ENCODE measurements around the gene DNAJC1. TPM values are rescaled to one million over a fixed set of nuclear protein-coding genes. Genes with fewer than 3 reads are reported as not detected.
A peak's percentile ranks its signal among the peaks of the same experiment; 100 is the strongest.

DNAJC1 gene
- total RNA-seq, 1 experiment from 2014 or later = 51.6 TPM

- in situ Hi-C loops (cut with HindIII; ENCODE audit: low pct_unique_long_range_greater_than_20kb, low sequenced_read_pairs) = no loop called here
- no peak for DNase-seq (ENCODE audit: low read depth)
Measured at GRCh38 chr10:21975378-21975990, 28.0 kb downstream of the DNAJC1 start.

- in situ Hi-C loops (cut with HindIII; ENCODE audit: low pct_unique_long_range_greater_than_20kb, low sequenced_read_pairs) = no loop called here
- no peak for DNase-seq (ENCODE audit: low read depth)
Measured at GRCh38 chr10:21972584-21972983, 30.9 kb downstream of the DNAJC1 start.

- no peak for DNase-seq (ENCODE audit: low read depth)
- in situ Hi-C loops (cut with HindIII; ENCODE audit: low pct_unique_long_range_greater_than_20kb, low sequenced_read_pairs) = no loop called here
Measured at GRCh38 chr10:21969326-21970287, 33.9 kb downstream of the DNAJC1 start.

- DNase-seq (ENCODE audit: low read depth) = no peak
- in situ Hi-C loops (cut with HindIII; ENCODE audit: low pct_unique_long_range_greater_than_20kb, low sequenced_read_pairs) = no loop called here
Measured at GRCh38 chr10:21964983-21965665, 38.4 kb downstream of the DNAJC1 start.

- in situ Hi-C loops (cut with HindIII; ENCODE audit: low pct_unique_long_range_greater_than_20kb, low sequenced_read_pairs) = no loop called here
Measured at GRCh38 chr10:21962358-21962757, 41.2 kb downstream of the DNAJC1 start.

GRCh38 chr10:21961847-21962246 lies 41.7 kb downstream of the DNAJC1 start:
- in situ Hi-C loops (cut with HindIII; ENCODE audit: low pct_unique_long_range_greater_than_20kb, low sequenced_read_pairs) = no loop called here
- no peak for DNase-seq (ENCODE audit: low read depth)

More at GRCh38 chr10:21962358-21962757, 41.2 kb downstream of the DNAJC1 start:
- no peak for DNase-seq (ENCODE audit: low read depth)

GRCh38 chr10:21959998-21960397 lies 43.5 kb downstream of the DNAJC1 start:
- in situ Hi-C loops (cut with HindIII; ENCODE audit: low pct_unique_long_range_greater_than_20kb, low sequenced_read_pairs) = no loop called here
- no peak for DNase-seq (ENCODE audit: low read depth)

- no peak for DNase-seq (ENCODE audit: low read depth)
- in situ Hi-C loops (cut with HindIII; ENCODE audit: low pct_unique_long_range_greater_than_20kb, low sequenced_read_pairs) = no loop called here
Measured at GRCh38 chr10:21954690-21955089, 48.8 kb downstream of the DNAJC1 start.

GRCh38 chr10:21954132-21954531 lies 49.4 kb downstream of the DNAJC1 start:
- no peak for DNase-seq (ENCODE audit: low read depth)
- in situ Hi-C loops (cut with HindIII; ENCODE audit: low pct_unique_long_range_greater_than_20kb, low sequenced_read_pairs) = no loop called here

- in situ Hi-C loops (cut with HindIII; ENCODE audit: low pct_unique_long_range_greater_than_20kb, low sequenced_read_pairs) = no loop called here
- peak; percentile 70 for DNase-seq (ENCODE audit: low read depth)
Measured at GRCh38 chr10:21953585-21954057, 49.9 kb downstream of the DNAJC1 start.

GRCh38 chr10:21950566-21950965 lies 53.0 kb downstream of the DNAJC1 start:
- in situ Hi-C loops (cut with HindIII; ENCODE audit: low pct_unique_long_range_greater_than_20kb, low sequenced_read_pairs) = no loop called here
- no peak for DNase-seq (ENCODE audit: low read depth)

- DNase-seq (ENCODE audit: low read depth) = no peak
- in situ Hi-C loops (cut with HindIII; ENCODE audit: low pct_unique_long_range_greater_than_20kb, low sequenced_read_pairs) = no loop called here
Measured at GRCh38 chr10:21946946-21947345, 56.6 kb downstream of the DNAJC1 start.

GRCh38 chr10:21944727-21945386 lies 58.7 kb downstream of the DNAJC1 start:
- in situ Hi-C loops (cut with HindIII; ENCODE audit: low pct_unique_long_range_greater_than_20kb, low sequenced_read_pairs) = no loop called here
- no peak for DNase-seq (ENCODE audit: low read depth)

- in situ Hi-C loops (cut with HindIII; ENCODE audit: low pct_unique_long_range_greater_than_20kb, low sequenced_read_pairs) = no loop called here
- DNase-seq (ENCODE audit: low read depth) = no peak
Measured at GRCh38 chr10:21943633-21944265, 59.8 kb downstream of the DNAJC1 start.

GRCh38 chr10:21935439-21936023 lies 68.0 kb downstream of the DNAJC1 start:
- in situ Hi-C loops (cut with HindIII; ENCODE audit: low pct_unique_long_range_greater_than_20kb, low sequenced_read_pairs) = no loop called here
- no peak for DNase-seq (ENCODE audit: low read depth)

GRCh38 chr10:21934307-21934706 lies 69.2 kb downstream of the DNAJC1 start:
- no peak for DNase-seq (ENCODE audit: low read depth)
- in situ Hi-C loops (cut with HindIII; ENCODE audit: low pct_unique_long_range_greater_than_20kb, low sequenced_read_pairs) = no loop called here

GRCh38 chr10:21929070-21929469 lies 74.5 kb downstream of the DNAJC1 start:
- in situ Hi-C loops (cut with HindIII; ENCODE audit: low pct_unique_long_range_greater_than_20kb, low sequenced_read_pairs) = no loop called here
- DNase-seq (ENCODE audit: low read depth) = no peak
